D721Med (cell line): Measurements from ENCODE around the gene ZMIZ2.

Source experiments
- DNase-seq: peaks from one replicate; pipeline ENCODE4 v3.0.0; 2011; ENCODE audit warnings: low spot score; ENCODE audit not compliant: insufficient read length
- FAIRE-seq: peaks from 2 replicates; lab custom pipeline; 2011; peaks lifted over from hg19 to GRCh38; lab: Jason Lieb, UNC
- TF ChIP-seq, protein P1 (sequence below): IDR thresholded peaks from 2 replicates; pipeline ENCODE4 v1.5.1; 2012; ENCODE audit warnings: mild to moderate bottlenecking, control low read depth; ENCODE audit not compliant: insufficient read depth; ENCODE audit errors: missing control alignments

ZMIZ2 gene

DNA sequence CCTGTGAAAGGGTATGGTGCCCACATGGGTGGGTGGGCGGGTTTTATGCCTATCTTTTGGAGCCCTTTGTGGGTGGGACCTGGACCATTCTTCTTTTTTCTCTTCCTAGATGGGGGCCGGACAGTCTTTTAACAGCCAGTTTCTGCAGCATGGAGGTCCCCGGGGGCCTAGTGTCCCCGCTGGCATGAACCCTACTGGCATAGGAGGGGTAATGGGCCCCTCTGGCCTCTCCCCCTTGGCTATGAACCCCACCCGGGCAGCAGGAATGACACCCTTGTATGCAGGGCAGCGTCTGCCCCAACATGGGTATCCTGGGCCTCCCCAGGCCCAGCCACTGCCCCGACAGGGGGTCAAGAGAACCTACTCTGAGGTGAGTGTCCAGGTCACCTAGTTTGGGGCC lies 9.1 kb downstream of the ZMIZ2 start:
- TF ChIP-seq, protein P1, sequence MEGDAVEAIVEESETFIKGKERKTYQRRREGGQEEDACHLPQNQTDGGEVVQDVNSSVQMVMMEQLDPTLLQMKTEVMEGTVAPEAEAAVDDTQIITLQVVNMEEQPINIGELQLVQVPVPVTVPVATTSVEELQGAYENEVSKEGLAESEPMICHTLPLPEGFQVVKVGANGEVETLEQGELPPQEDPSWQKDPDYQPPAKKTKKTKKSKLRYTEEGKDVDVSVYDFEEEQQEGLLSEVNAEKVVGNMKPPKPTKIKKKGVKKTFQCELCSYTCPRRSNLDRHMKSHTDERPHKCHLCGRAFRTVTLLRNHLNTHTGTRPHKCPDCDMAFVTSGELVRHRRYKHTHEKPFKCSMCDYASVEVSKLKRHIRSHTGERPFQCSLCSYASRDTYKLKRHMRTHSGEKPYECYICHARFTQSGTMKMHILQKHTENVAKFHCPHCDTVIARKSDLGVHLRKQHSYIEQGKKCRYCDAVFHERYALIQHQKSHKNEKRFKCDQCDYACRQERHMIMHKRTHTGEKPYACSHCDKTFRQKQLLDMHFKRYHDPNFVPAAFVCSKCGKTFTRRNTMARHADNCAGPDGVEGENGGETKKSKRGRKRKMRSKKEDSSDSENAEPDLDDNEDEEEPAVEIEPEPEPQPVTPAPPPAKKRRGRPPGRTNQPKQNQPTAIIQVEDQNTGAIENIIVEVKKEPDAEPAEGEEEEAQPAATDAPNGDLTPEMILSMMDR: no peak
- no peak for FAIRE-seq
- DNase-seq: no peak

DNA sequence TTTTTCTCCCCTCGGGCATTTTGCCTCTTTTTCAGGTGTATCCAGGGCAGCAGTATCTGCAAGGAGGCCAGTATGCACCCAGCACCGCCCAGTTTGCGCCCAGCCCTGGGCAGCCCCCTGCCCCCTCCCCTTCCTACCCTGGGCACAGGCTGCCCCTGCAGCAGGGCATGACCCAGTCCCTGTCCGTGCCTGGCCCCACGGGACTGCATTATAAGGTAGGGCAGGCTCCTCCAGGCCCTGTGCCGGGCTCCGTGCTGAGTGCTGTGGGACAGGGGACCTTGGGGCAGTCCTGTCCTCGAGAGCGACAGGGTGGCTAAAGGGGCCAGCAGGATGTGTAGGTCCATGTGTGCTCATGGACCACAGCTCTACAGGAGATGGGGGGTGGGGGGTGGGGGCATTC lies 10.6 kb downstream of the ZMIZ2 start:
- DNase-seq: no peak
- TF ChIP-seq, protein P1: no peak
- no peak for FAIRE-seq

DNA sequence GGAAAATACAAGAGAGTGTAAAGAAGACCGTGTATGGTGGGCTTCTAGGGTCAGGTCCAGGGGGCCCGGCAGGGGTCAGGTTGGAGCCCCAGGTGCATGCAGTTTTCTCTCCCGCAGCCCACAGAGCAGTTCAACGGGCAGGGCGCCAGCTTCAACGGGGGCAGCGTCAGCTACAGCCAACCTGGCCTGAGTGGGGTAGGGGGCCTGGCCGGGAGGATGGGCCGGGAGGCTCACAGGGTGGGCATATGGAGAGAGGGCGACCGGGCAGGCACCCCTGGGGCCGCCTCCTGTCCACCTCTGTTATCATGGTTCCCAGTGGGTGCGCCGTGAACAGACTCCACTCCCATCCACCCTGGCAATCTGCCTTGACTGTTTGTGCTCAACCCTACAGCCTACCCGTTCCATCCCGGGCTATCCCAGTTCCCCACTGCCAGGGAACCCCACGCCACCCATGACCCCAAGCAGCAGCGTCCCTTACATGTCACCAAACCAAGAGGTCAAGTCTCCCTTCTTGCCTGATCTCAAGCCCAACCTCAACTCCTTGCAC lies 11.5 kb downstream of the ZMIZ2 start:
- TF ChIP-seq, protein P1: no peak
- FAIRE-seq: no peak
- no peak for DNase-seq

DNA sequence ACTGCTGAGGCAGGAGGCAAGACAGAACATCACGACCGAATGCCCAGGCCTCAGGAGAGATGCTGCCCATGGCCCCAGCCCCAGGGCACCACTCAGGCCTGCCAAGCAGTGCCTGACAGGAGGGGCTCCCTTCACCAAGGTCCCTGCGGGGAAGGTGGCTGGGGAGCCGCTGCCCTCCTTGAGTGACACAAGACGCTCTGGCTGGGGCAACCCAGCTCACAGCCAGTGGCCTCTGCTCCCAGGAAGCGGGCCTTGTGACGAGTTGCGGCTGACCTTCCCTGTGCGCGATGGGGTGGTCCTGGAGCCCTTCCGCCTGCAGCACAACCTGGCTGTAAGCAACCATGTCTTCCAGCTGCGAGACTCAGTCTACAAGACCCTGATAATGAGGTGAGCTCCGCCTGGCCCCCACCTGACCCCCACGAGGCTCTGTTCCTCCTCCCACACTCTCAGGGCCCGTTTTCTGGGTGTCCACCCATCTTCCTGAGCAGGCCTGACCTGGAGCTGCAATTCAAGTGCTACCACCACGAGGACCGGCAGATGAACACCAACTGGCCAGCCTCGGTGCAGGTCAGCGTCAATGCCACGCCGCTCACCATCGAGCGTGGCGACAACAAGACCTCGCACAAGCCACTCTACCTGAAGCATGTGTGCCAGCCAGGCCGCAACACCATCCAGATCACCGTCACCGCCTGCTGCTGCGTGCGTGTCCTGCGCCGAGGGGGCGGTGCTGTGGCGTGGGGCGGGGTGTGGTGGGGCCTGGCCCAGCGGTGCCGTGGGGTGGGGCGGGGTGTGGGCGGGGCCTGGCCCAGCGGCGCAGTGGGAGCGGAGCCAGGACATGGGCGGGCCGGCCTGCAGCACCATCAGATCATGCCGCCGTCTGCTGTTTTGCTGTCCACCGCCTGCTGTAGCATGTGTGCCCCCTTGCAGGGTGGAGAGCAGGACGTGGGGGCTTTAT lies 12.8 kb downstream of the ZMIZ2 start:
- TF ChIP-seq, protein P1: no peak
- FAIRE-seq (no peak), DNase-seq (no peak)

DNA sequence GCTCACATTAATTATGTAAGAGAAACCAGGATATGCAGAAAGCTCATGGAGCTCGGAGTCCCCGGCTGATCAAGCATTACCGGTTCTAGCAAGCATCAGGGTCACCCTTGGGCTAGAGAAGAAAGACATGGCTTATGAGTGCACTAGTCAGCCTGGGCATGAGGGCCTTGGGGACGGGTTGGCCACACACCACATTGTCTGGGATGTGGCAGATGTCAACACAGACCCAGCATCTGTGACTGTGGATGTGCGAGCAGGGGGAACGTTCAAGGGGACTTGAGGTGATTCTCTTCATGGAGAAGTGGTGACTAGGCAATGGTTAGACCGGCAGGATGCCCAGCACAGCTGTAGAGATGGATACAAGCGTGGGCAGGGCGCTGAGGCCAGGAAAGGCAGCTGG lies 13.7 kb downstream of the ZMIZ2 start:
- FAIRE-seq: no peak
- TF ChIP-seq, protein P1: no peak
- no peak for DNase-seq

DNA sequence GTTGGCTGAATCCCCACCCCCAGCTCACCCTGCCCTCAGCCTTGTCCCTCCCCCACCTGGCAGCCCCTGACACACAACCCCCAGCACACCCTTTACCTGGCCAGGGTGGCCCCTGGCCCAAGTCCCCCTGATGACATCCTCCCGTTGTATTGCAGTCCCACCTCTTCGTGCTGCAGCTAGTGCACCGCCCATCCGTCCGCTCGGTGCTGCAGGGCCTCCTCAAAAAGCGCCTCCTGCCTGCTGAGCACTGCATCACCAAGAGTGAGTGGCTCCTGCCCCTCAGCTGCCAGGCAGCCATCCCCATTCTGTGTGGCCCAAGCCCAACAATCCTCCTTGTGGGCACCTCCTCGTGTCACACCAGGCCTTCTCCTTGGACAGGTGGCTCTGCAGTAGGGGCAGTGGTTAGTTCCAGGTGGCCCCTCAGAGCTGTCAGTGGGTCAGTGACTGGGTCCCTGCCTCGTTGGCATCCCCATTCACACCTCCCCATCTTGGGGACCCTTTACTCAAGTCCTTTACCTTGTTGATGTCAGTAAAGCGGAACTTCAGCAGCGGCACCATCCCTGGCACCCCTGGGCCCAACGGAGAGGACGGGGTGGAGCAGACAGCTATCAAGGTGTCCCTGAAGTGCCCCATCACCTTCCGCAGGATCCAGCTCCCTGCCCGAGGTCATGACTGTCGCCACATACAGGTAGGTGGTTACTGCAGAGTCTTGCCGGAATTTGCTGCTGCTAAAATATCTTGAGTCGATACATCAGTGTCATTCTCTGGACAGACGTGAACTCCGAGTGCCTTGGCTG lies 14.3 kb downstream of the ZMIZ2 start:
- TF ChIP-seq, protein P1: no peak
- DNase-seq: no peak
- no peak for FAIRE-seq
